ENCODE measurements around the gene TMEM250.

The TMEM250 gene

GRCh38 chr9:136147038-136147889 lies 28.6 kb upstream of the TMEM250 start:
- no peak for DNase-seq

- no peak for DNase-seq
These were observed 27.7 kb upstream of the TMEM250 start for GRCh38 chr9:136146126-136147037.

DNA sequence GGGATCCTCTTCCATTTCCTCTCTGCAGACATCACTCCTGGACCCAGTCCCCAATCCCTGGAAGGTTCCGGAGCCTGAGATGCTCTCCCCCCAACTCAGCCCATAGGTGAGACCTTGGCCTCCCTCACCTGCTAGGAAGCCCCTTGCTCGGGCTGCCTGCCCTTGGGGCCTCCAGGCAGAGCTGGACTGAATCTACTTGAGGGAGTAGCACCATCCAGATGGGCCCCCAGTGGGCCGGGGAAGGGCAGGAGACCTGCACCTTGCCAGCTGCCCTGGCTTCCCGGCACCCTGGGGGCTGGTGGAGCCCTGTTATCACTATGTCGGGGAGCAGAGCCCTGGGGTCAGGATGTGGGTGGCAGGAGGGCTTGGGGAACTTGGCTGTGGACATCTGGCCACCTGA lies 26.9 kb upstream of the TMEM250 start:
- DNase-seq, result no peak

- no peak for DNase-seq
These were observed 25.8 kb upstream of the TMEM250 start for GRCh38 chr9:136144450-136144849.

- DNase-seq, result no peak
These were observed 24.7 kb upstream of the TMEM250 start for GRCh38 chr9:136143215-136144001.

GRCh38 chr9:136142859-136143214 lies 24.2 kb upstream of the TMEM250 start:
- DNase-seq, result no peak

- DNase-seq, result no peak
These were observed 23.7 kb upstream of the TMEM250 start for GRCh38 chr9:136142414-136142796.

DNA sequence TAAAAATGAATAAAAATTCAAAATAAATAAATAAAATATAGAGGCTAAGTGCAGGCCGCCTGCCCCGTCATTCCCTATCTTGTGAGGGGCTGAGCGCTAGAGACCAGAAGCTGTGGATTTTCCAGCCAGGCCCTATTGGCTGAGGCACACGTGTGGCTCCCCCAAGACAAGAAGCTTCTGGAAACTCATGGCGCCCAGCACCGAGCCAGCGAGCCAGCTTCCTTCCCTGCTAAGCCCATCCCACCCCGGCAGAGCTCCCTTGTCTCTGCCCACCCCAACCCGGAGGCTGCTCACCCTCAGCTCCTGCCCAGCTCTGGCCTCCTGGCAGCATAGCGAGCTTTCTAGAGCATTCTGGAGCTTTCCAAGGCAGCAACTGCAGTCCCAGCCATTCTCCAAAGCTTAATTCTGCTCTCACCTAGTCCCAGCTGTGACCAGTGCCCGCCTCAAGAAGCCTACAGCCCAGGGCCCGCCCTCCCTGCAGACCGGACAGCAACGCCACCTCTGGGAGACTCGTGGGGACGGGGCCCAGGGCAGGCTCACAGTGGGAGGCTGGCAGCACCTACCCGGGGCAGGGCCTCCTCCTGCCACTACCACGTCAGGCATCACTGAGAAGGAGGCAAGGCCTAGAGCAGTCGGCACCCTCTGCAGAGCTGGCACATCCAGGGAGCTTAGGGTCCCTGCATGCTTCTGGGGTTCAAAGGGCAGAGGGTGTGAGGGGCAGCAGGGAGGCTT lies 23.2 kb upstream of the TMEM250 start:
- DNase-seq, result no peak

DNA sequence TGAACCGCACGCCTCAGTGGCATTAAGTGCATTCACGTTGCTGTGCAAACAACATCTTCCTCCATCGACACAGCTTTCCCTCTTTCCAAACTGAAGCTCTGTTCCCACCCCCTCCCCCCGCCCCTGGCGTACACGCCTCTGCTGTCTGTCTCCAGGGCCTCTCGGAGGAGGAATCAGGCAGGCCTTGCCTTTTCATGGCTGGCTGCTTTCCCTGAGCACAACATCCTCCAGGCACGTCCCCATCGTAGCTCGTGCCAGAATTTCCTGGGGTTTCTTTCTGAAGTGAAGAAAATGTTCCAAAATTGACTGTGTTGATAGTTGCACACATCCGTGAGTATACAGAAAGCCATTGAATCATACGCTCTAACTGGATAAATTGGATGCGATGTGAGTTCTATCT lies 22.3 kb upstream of the TMEM250 start:
- DNase-seq, result no peak

- no peak for DNase-seq
These were observed 21.4 kb upstream of the TMEM250 start for GRCh38 chr9:136140046-136140445.

- peak; percentile 20 to 31 for DNase-seq
These were observed 19.9 kb upstream of the TMEM250 start for GRCh38 chr9:136138566-136138965.

- DNase-seq, result no peak
These were observed 18.9 kb upstream of the TMEM250 start for GRCh38 chr9:136137321-136138265.

GRCh38 chr9:136136127-136136925 lies 17.7 kb upstream of the TMEM250 start:
- DNase-seq, result no peak

- DNase-seq, result no peak
These were observed 16.9 kb upstream of the TMEM250 start for GRCh38 chr9:136135326-136136126.

DNA sequence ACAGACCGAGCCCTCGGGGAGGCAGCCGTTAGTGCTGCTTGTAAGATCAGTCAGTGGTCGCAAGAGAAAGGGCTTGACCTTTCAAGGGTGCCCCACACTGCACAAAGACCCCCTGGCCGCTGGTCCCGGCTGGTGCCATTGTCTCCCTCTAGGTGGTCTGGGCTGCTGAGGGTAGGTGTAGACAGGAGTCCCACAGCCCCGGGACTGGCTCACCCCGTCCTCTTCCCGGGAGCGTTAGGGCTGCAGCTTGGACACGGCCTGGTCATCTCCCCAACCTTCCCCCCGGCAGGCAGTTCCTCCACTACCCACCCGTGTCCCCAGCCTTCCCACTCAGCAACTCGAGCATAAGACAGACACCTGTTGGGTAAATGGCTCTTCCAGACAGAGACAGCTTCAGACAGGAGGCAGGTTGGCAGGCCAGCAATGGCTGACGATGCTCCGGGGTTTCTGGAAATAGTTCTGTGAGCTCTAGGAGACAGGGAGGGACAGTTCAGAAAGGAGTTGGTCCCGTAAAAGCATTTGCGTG lies 15.3 kb upstream of the TMEM250 start:
- DNase-seq, result no peak

DNA sequence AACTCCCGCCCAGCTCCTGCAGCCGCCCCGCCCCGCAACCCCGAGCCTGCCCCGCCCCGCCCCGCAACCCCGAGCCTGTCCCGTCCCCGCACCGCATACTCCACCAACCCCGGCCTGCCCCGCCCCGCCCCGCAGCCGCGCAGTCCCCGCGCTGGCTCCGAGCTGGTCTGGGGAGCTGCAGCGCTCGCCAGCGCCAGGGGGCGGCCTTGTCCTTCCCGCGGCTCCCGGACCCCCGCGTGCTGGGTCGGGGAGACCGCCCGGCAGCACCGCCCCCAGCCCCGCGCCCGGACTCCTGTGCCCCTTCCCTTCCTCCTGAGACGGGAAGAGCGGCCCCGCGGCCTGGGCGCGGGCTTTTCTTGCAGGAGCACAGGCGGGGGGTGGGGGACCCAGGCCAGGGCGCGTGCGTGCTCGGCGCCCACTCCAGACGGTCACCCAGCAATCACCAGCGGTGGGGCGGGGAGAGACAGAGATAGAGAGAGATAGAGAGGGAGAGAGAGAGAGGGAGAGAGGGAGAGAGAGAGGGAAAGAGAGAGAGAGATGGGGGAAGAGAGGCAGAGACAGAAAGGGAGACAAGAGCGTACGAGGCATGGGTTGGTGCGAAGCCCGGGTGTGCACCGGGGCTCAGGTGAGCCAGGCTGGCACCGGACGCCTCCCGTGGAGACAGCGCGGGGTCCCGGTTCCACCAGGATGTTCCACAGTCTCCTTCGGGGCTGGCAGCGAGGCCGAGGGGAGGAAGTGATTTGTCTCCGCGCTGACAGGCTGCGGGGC lies 14.7 kb upstream of the TMEM250 start:
- DNase-seq, result no peak

DNA sequence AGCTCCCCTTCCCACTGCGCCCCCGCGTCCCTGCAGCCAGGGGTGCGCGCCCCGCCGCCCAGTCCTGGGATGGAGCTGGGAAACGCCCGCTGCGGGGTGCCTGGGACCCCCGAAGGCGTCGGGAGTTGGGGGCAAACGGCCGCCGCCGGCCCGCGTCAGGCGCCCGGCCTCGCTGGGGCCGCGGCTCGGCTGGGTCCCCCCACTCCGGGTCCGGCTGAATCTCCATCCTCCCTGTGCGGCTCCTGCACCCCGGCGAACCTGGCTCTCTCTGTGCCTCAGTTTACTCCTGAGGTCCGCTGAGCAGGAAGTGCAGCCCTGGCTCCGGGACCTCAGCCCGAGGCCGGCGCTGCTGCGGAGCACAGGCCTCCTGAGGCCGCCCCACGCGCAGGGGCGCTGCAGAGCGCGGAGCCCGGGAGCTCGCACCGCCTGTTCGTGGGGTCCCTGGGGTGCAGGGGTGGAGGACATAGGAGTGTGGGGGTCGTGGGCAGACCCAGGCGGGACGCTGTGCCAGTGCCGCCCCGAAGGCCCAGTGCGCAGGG lies 13.9 kb upstream of the TMEM250 start:
- DNase-seq, result no peak
